Fibroblast of lung (primary cell): ENCODE results near the gene TICRR. TPM values are rescaled to one million over a fixed set of nuclear protein-coding genes. Genes with fewer than 3 reads are reported as not detected.

Experiments
- DNase-seq, 2 donors: peaks; one replicate each; pipeline versions ENCODE4 v3.0.0 to v3.0.0-alpha.2; 2010; ENCODE audit warnings: low read depth in 2 of 2
- H2AFZ ChIP-seq: 2 replicates; pipeline ENCODE4 v1.5.1; 2012; ENCODE audit warnings: low read length, control low read depth, inconsistent platforms
- H3K27ac ChIP-seq: 2 replicates; pipeline ENCODE4 v1.5.1; 2011; ENCODE audit warnings: low read length, control low read depth; ENCODE audit not compliant: insufficient read depth
- H3K27me3 ChIP-seq: 2 replicates; pipeline ENCODE4 v1.5.1; 2011; ENCODE audit warnings: mild to moderate bottlenecking, low read length; ENCODE audit not compliant: control insufficient read depth, insufficient read depth
- H3K36me3 ChIP-seq: 2 replicates; pipeline ENCODE4 v1.5.1; 2011; ENCODE audit warnings: low read length; ENCODE audit not compliant: control insufficient read depth, insufficient read depth
- H3K4me1 ChIP-seq: 2 replicates; pipeline ENCODE4 v1.5.1; 2011; ENCODE audit warnings: low read length; ENCODE audit not compliant: control insufficient read depth, insufficient read depth; ENCODE audit errors: extremely low read depth
- H3K4me2 ChIP-seq: 2 replicates; pipeline ENCODE4 v1.5.1; 2011; ENCODE audit warnings: low read length, control low read depth; ENCODE audit not compliant: insufficient read depth; ENCODE audit errors: extremely low read depth
- H3K4me3 ChIP-seq, 4 experiments: fragments of 200-600 bp in 1 of 4; sonication (generic) in 1 of 4; replicated peaks in 1 of 4; 2 replicates each; pipeline ENCODE4 v1.5.1; 2011 to 2016; ENCODE audit warnings: low read length in 4 of 4, low read depth in 3 of 4, mild to moderate bottlenecking in 3 of 4, control low read depth in 2 of 4, inconsistent platforms in 1 of 4, mixed read lengths in 1 of 4; ENCODE audit not compliant: insufficient read depth in 1 of 4; ENCODE audit errors: control extremely low read depth in 1 of 4
- H3K79me2 ChIP-seq: 2 replicates; pipeline ENCODE4 v1.5.1; 2012; ENCODE audit warnings: mild to moderate bottlenecking, low read length, inconsistent platforms; ENCODE audit not compliant: control insufficient read depth, insufficient read depth
- H3K9ac ChIP-seq: 2 replicates; pipeline ENCODE4 v1.5.1; 2011; ENCODE audit warnings: mild to moderate bottlenecking, low read length, control low read depth; ENCODE audit not compliant: insufficient read depth
- H3K9me3 ChIP-seq: 2 replicates; pipeline ENCODE4 v1.5.1; 2012; ENCODE audit warnings: low read depth, low read length; ENCODE audit not compliant: control insufficient read depth, insufficient read depth
- H4K20me1 ChIP-seq: 2 replicates; pipeline ENCODE4 v1.5.1; 2011; ENCODE audit warnings: low read length; ENCODE audit not compliant: control insufficient read depth, insufficient read depth; ENCODE audit errors: extremely low read depth
- EZH2 ChIP-seq: IDR thresholded peaks from 2 replicates; pipeline ENCODE4 v1.5.1; 2012; ENCODE audit warnings: low read length, control low read depth, mild to moderate bottlenecking; ENCODE audit errors: missing control alignments
- polyA plus RNA-seq, 2 donors: library from polyadenylated mRNA; depleted of rRNA in 1 of 2; stranded (reverse) in 1 of 2; unstranded in 1 of 2; fragments of >200 nt; gene quantifications; 2 replicates each; pipeline ENCODE4 v1.2.1, GENCODE V29; 2011 to 2012; ENCODE audit warnings: missing spikeins in 1 of 2
- total RNA-seq: library from RNA; depleted of rRNA; stranded (reverse); fragments of >200 nt; gene quantifications from 2 replicates; pipeline ENCODE4 v1.2.1, GENCODE V29; 2014
- TF ChIP-seq, protein P1 (sequence below), 2 donors: IDR thresholded peaks in 1 of 2; conservative IDR thresholded peaks in 1 of 2; 1 replicate in 1 of 2; 2 replicates in 1 of 2; pipeline ENCODE4 v1.5.1; 2011 to 2012; ENCODE audit warnings: low read length in 2 of 2, control low read depth in 1 of 2, inconsistent platforms in 1 of 2, low read depth in 1 of 2, mild to moderate bottlenecking in 1 of 2

Gene TICRR
- total and polyA plus RNA-seq, 2 donors (not counting 1 experiment from before 2014, with no cell fraction given) = 1.2 to 1.6 TPM

DNA sequence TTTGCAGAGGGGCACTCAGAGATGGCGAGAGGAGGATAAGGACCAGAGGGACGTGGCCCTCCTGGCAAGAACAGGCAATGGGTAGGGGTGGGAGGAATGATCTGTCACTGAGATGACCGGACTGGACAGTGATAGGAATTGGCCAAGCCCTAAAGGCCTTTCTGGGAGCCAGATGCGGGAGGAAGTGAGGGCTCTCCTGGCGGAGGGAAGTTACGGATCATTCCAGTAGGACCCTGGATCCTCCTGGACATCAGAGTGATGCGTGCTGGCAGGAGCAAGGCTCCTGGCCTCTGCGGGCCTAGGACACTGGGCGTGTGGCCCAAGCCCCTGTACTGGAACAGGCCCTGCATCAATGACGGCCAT, 56.6 kb downstream of the TICRR start:
- no peaks in the 10 kb centered on the region for H3K79me2 ChIP-seq
- no peaks in the 10 kb centered on the region for H4K20me1 ChIP-seq
- peaks cover 36% of the 10 kb centered on the region for H3K36me3 ChIP-seq
- no peak overlapping the region for H3K4me2 ChIP-seq
- H3K9me3 ChIP-seq = no peaks in the 10 kb centered on the region
- TF ChIP-seq EZH2 = no peak
- TF ChIP-seq, protein P1, sequence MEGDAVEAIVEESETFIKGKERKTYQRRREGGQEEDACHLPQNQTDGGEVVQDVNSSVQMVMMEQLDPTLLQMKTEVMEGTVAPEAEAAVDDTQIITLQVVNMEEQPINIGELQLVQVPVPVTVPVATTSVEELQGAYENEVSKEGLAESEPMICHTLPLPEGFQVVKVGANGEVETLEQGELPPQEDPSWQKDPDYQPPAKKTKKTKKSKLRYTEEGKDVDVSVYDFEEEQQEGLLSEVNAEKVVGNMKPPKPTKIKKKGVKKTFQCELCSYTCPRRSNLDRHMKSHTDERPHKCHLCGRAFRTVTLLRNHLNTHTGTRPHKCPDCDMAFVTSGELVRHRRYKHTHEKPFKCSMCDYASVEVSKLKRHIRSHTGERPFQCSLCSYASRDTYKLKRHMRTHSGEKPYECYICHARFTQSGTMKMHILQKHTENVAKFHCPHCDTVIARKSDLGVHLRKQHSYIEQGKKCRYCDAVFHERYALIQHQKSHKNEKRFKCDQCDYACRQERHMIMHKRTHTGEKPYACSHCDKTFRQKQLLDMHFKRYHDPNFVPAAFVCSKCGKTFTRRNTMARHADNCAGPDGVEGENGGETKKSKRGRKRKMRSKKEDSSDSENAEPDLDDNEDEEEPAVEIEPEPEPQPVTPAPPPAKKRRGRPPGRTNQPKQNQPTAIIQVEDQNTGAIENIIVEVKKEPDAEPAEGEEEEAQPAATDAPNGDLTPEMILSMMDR (conservative IDR thresholded peaks at IDR 0.05 in 1 of 2, IDR thresholded peaks at IDR 0.05 in 1 of 2; ENCODE audit: low read depth in 1 of 2, low read length in 2 of 2) = no peak
- no peak overlapping the region for H2AFZ ChIP-seq
- no peak overlapping the region for H3K4me3 ChIP-seq
- no peaks in the 10 kb centered on the region for H3K27me3 ChIP-seq
- no peak overlapping the region for H3K27ac ChIP-seq
- no peak overlapping the region for H3K9ac ChIP-seq
- no peaks in the 10 kb centered on the region for H3K4me1 ChIP-seq
- DNase-seq = no peak

DNA sequence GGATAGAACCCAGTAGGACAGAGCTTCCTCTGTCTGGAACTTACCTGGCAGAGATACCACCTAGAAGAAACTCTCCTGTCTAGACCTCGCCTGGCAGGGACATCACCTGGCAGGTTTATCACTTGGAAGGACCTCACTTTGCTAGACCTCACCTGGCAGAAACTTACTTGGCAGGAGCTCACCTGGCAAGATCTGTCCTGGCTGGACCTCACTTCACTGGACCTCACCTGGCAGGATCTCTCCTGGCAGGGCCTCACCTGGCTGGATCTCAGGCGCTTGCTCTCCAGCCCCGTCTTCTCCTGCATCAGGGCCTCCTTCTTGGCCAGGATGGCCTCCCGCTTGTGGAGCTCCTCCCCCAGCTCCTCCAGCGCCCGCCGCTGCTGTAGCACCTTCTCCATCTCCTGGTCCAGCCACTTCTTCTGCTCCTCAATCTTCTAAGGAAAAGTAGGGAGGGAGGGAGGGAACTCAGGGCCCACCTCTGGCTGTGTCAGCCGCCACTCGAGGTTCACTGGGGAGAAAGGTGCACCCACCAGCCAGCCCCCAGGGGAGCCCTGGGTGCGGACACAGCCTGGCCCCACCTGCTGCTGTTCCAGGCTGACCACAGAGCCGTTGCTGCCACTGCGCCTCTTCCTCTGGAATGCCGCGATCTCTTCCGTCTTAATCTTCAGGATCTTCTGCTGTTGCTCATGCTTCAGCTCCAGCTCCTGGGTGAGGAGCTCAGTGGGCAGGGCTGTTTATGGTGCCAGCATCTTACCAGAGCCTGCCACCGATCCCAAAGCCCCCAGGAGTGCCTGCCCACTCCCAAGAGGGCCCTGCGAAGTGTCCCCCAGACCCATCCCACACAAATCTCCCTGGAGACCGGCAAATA, 57.5 kb downstream of the TICRR start:
- no peak overlapping the region for H3K9ac ChIP-seq
- no peak overlapping the region for H3K4me3 ChIP-seq
- no peak for TF ChIP-seq EZH2
- TF ChIP-seq, protein P1 (conservative IDR thresholded peaks at IDR 0.05 in 1 of 2, IDR thresholded peaks at IDR 0.05 in 1 of 2; ENCODE audit: low read depth in 1 of 2, low read length in 2 of 2) = no peak
- no peaks in the 10 kb centered on the region for H3K79me2 ChIP-seq
- no peak overlapping the region for H3K4me2 ChIP-seq
- H4K20me1 ChIP-seq = no peaks in the 10 kb centered on the region
- H3K27me3 ChIP-seq = no peaks in the 10 kb centered on the region
- no peak overlapping the region for H2AFZ ChIP-seq
- H3K27ac ChIP-seq = no peak overlapping the region
- no peaks in the 10 kb centered on the region for H3K9me3 ChIP-seq
- H3K36me3 ChIP-seq = peaks cover 36% of the 10 kb centered on the region
- no peaks in the 10 kb centered on the region for H3K4me1 ChIP-seq
- no peak for DNase-seq

DNA sequence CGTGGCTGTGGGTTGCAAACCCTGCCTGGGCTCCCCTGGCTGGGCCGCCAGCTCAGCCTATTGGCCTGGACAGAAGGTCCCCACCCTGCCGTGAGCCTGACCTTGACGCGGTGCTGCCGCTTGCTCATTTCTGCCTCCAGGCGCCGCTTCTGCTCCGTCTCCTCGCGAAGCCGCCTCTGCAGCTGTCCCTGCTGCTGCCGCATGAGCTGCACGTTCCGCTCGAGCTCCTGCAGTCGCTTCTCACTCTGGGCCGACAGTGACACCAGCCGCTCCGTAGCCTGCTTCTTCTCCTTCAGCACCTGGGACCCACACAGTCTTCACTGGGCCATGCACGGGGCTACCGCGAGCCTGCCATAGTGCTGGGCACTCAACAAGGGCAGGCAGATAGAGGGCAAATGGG, 58.3 kb downstream of the TICRR start:
- Histone ChIP-seq H4K20me1 (no peaks in the 10 kb centered on the region), H3K27me3 (no peaks in the 10 kb centered on the region), H3K79me2 (no peaks in the 10 kb centered on the region), H3K9me3 (no peaks in the 10 kb centered on the region), H3K27ac (no peak overlapping the region), H3K4me3 (no peak overlapping the region), H2AFZ (no peak overlapping the region), H3K9ac (no peak overlapping the region), H3K4me1 (no peaks in the 10 kb centered on the region), H3K36me3 (peaks cover 34% of the 10 kb centered on the region), H3K4me2 (no peak overlapping the region)
- no peak for TF ChIP-seq EZH2
- TF ChIP-seq, protein P1 (conservative IDR thresholded peaks at IDR 0.05 in 1 of 2, IDR thresholded peaks at IDR 0.05 in 1 of 2; ENCODE audit: low read depth in 1 of 2, low read length in 2 of 2) = no peak
- no peak for DNase-seq
